ENCODE data around the gene SLC13A3. TPM values are rescaled to one million over a fixed set of nuclear protein-coding genes. Genes with fewer than 3 reads are reported as not detected.

SLC13A3 gene
- total RNA-seq, 1 donor from 2014 or later, result 12.3 TPM

GRCh38 chr20:46636514-46636913 lies 14.7 kb downstream of the SLC13A3 start:
- DNase-seq (ENCODE audit: low spot score), result no peak

DNA sequence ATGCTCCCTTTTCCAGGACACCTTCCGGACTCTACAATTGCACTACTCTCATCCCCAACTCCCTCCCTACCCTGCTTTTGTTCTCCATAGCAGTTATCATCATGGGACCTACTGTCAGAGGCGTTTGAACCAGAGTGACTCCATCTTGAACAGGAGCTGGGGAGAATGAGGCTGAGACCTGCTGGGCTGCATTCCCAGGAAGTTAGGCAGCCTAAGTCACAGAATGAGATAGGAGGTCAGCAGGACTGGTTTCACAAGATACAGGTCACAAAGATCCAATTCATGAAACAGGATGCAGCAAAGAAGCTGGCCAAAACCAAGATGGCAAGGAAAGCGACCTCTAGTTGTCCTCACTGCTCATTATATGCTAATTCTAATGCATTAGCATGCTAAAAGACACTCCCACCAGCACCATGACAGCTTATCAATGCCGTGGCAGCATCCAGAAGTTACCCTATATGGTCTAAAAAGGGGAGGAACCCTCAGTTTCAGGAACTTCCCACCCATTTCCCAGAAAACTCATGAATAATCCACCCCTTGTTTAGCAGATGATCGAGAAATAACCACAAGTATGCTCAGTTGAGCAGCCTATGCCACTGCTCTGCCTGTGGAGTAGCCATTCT lies 15.6 kb downstream of the SLC13A3 start:
- no peak for DNase-seq (ENCODE audit: low spot score)

GRCh38 chr20:46634528-46634927 lies 16.7 kb downstream of the SLC13A3 start:
- DNase-seq (ENCODE audit: low spot score), result no peak

- DNase-seq (ENCODE audit: low spot score), result no peak
Measured at GRCh38 chr20:46631874-46632446, 19.3 kb downstream of the SLC13A3 start.

- DNase-seq (ENCODE audit: low spot score), result no peak
Measured at GRCh38 chr20:46631212-46631869, 19.9 kb downstream of the SLC13A3 start.

- no peak for DNase-seq (ENCODE audit: low spot score)
Measured at GRCh38 chr20:46630306-46630705, 21.0 kb downstream of the SLC13A3 start.

GRCh38 chr20:46629341-46629740 lies 21.9 kb downstream of the SLC13A3 start:
- DNase-seq (ENCODE audit: low spot score), result no peak

DNA sequence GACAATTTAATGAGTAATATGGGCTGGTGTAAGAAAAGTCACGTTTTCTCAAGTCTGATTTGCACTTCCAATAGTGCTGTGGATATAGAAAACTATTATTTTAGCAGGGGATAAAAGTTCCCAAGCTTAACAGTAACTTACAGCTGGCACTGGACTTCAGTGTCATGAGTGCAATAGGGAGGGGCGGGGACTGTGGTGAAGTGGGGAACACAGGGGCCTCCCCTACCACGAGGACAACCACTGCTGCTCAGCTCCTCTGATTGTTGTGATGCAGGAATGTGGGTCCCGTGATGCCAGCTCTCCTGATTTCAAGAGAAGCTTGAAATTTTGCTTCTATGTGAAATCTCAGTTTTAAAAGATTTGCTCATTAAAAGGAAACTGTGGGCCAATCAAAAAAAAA lies 24.0 kb downstream of the SLC13A3 start:
- no peak for DNase-seq (ENCODE audit: low spot score)

DNA sequence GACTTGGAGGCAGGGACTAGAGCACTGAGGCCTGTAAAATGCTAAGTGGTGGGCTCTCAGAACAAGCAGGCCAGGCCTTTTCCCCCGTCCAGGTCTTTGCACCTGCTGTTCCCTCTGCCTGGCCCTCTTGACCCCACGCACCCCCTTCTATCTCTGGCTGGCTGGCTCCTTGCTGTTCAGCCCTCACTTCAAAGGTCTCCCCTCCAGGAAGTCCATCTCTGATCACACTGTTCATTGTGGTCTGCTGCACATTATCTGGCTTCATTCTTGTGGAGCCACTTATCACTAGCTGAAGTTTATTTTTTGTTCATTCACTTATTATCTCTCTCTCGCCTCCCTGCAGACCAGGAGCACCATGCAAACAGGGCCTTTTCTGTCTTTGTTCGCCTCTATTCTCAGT lies 24.5 kb downstream of the SLC13A3 start:
- no peak for DNase-seq (ENCODE audit: low spot score)

GRCh38 chr20:46625875-46626373 lies 25.3 kb downstream of the SLC13A3 start:
- no peak for DNase-seq (ENCODE audit: low spot score)

DNA sequence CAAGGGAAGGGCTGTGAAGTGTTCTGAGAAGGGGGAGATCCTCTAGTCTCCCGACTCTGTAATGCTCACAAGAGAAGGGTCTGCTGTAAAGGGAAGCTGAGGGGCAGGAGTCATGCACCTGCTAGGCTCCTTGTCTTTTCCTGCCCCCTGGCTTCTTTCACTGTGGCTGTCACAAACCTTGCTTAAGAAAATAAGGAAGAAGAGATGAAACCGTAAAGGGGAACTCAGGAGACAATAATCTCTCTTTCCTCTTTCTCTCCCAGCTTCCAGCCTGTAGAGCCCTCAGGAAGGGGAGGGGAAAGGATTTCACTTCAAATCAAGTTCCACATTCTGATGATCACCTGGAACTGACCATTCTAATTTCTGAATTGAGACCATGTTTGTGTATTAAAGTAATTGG lies 26.3 kb downstream of the SLC13A3 start:
- no peak for DNase-seq (ENCODE audit: low spot score)

DNA sequence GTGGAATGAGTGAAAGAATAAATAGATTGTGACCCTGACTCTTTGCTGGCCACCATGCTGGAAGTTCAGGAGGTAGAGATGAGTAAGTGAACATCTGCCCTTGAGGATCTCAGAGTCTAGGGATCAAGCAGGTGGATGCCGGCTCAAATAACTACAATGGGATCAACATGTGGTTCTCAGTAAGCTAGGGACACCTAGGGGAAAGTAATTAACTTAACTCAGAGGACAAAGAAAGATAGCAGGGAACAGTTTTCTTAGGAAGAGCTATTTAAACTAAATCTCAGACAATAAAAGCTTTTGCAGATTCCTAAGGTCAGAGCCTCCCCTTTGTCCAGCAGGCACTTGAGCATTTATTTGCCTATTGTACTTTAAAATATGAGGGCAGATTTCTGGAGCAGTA lies 29.1 kb downstream of the SLC13A3 start:
- DNase-seq (ENCODE audit: low spot score), result no peak

DNA sequence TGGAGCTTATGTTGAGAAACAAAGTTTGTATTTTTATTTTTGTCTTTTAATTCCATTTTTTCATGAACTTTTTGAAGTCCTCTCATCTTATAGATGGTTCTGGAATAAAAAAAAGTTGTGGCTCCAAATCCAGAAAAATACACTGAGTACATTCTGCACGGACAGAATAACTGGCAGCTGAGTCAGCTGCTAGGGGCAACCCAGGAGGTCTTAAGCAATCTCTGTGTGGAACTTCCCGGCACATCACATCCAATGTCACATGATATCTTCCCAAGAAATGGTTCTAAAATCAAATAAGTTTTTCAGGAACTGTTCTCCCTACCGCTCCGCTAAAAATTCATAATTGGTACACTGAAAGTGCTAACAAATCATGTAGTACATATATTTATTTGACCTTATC lies 29.8 kb downstream of the SLC13A3 start:
- no peak for DNase-seq (ENCODE audit: low spot score)

DNA sequence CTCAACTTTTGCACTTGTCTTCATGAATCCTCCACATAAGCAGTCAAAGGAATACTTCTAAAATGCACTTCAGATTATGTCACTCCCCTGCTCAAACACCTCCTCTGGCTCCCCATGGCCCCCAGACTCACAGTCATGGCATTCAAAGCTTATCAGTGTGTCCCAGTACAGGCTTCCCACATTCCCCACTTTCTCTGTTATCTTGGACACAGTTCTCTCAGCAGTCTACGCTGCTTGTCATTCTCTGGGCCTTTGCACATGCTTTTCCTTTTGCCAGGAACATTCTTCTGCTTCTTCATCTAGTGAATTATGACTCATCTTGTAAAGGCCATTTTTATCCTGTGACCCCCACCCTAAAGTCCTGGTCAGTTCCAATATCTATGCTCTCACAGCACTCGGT lies 31.8 kb downstream of the SLC13A3 start:
- no peak for DNase-seq (ENCODE audit: low spot score)

DNA sequence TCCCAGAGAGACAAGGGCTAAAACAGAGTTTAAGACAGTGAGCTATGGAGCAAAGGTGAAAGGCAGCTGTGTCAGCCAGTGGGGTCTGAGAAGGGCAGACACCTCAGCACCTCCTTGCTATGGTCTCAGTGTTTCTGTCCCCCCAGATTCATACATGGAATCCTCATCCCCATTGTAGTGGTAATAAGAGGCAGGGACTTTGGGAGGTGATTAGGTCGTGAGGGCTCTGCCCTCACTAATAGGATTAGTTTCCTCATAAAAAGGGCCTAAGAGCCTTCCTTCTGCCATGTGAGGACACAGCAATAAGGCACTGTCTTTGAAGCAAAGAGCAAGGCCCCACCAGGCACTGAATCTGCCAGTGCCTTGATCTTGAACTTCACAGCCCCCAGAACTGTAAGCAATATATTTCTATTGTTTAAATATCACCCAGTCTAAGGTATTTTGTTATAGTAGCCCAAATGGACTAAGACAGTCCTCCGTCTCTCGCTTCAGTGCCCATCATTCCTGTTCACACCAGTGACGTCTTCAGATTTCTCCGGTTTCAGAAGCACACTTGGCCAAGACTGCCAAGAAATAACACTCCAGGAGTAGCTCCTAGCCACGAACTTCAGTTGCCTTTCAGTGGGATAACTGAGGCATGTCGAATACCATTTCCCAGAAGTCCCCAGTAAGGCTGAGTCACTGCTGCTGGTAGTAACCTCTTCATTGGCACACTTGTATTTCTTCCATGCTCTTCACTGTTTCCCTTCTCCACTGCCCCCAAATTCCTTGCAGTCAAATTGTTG lies 32.8 kb downstream of the SLC13A3 start:
- DNase-seq (ENCODE audit: low spot score), result no peak

- DNase-seq (ENCODE audit: low spot score), result no peak
Measured at GRCh38 chr20:46614503-46614902, 36.8 kb downstream of the SLC13A3 start.

- no peak for DNase-seq (ENCODE audit: low spot score)
Measured at GRCh38 chr20:46610145-46610544, 41.1 kb downstream of the SLC13A3 start.

- no peak for DNase-seq (ENCODE audit: low spot score)
Measured at GRCh38 chr20:46609043-46609442, 42.2 kb downstream of the SLC13A3 start.

- no peak for DNase-seq (ENCODE audit: low spot score)
Measured at GRCh38 chr20:46607849-46608497, 43.3 kb downstream of the SLC13A3 start.

GRCh38 chr20:46607191-46607848 lies 43.9 kb downstream of the SLC13A3 start:
- no peak for DNase-seq (ENCODE audit: low spot score)

DNA sequence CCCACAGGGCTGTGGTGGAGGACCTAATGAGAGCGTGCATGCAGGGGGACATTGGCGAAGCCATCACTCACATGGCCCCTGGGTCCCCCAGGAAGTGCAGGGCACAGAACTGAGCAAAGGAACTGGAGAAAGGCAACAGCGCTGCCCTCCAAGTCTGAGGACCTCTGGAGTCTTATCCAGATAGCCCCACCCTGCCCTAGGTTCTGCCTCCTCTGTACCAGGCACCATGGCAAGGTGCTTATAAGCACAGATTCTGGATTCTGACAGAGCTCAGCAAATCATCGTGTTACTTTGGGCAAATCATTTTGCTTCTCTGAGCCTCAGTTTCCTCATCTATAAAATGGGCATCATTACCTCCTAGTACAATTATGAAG lies 44.5 kb downstream of the SLC13A3 start:
- no peak for DNase-seq (ENCODE audit: low spot score)

Measured in umbilical cord (tissue), 2 donors.